AG09319 (cell line): ENCODE results near the gene CD9.

Experiments used
- DNase-seq: peaks from one replicate; pipeline ENCODE4 v3.0.0-alpha.2; 2010; ENCODE audit warnings: low read depth; ENCODE audit errors: extremely low read depth
- CTCF ChIP-seq: IDR thresholded peaks from 2 replicates; pipeline ENCODE4 v1.5.1; 2011; ENCODE audit warnings: low read depth, mild to moderate bottlenecking, inconsistent platforms, low read length, moderate library complexity

The CD9 gene

DNA sequence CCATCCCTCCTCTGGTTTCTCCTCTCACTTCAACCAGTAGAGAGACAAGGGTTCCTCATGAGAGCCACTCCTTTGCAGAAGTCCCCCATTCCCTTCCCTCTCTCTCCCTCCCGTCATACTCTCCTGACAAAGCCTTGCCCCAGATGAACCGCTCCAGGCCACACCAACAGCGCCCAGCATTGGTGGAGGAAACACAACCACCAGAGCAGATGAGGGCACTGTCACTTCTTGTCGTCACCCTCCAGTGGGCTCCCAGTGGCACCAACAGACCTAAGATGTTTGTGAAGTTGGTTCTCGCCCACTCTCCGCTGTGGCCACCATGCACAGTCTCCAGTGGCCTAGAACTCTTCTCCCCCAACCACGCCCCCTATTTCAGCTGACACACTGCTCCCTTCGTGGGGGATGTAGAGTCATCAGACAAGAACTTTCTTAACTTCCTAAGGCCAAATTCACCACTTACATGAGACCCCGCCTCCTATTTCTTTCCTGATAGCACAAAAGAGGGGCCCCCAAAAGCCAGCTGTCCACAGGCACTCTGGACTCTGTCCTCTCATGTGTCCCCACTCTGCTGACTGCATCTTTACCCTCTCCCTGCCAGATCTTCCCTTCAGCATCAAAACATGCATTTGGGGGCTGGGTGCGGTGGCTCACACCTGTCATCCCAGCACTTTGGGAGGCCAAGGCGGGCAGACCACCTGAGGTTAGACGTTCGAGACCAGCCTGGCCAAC, 81.0 kb downstream of the CD9 start:
- no peak for TF ChIP-seq CTCF
- no peak for DNase-seq

GRCh38 chr12:6282453-6282840, 82.2 kb downstream of the CD9 start:
- no peak for DNase-seq
- TF ChIP-seq CTCF, result no peak

DNA sequence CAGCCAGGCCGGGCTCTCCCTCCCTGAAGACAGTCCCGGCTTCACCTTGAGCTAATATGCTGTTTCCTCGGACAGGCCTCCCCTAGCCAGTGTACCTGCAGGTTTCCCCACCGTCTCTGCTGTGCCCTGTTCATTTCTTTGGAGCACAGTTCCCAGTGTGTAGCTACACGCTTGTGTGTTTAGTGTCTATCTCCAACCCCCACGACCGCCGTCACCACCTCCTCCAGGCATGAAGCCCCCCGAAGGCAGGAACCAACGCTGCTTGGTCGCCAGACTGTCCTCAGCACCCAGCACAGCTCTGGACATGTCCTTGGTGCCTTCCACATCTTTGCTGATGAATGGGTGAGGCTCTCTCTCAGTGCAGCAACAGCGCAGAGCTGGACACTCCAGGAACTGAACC, 84.1 kb downstream of the CD9 start:
- DNase-seq, result no peak
- TF ChIP-seq CTCF, result no peak

GRCh38 chr12:6285063-6285477, 84.9 kb downstream of the CD9 start:
- DNase-seq, result no peak
- peak; percentile 85 for TF ChIP-seq CTCF

GRCh38 chr12:6285532-6286306, 85.5 kb downstream of the CD9 start:
- TF ChIP-seq CTCF, result no peak
- no peak for DNase-seq
